Neural progenitor cell (in vitro differentiated cells): ENCODE data around the gene GJA4.

ENCODE experiments used
- EZH2 ChIP-seq: fragments of 200-600 bp; sonication (generic); IDR thresholded peaks from 2 replicates; pipeline ENCODE4 v1.6.1; 2017; ENCODE audit warnings: antibody characterized with exemption, mild to moderate bottlenecking, moderate library complexity
- EZH2phosphoT487 ChIP-seq: fragments of 200-600 bp; sonication (generic); IDR thresholded peaks from 2 replicates; pipeline ENCODE4 v1.6.1; 2017; ENCODE audit warnings: antibody characterized with exemption

GRCh38 chr1:34768856-34769255 lies 23.9 kb upstream of the GJA4 start:
- TF ChIP-seq EZH2phosphoT487 = no peak
- TF ChIP-seq EZH2 = no peak
